HEK293T (cell line): ENCODE data around the gene LAMA5.

Experiments
- BHLHE40 ChIP-seq: fragments of 450-650 bp; IDR thresholded peaks from 2 replicates; pipeline ENCODE4 v1.6.1; 2016; ENCODE audit warnings: mild to moderate bottlenecking, moderate library complexity, borderline replicate concordance
- SUZ12 ChIP-seq: fragments of 450-650 bp; IDR thresholded peaks from 2 replicates; pipeline ENCODE4 v1.6.1; 2016; ENCODE audit warnings: mild to moderate bottlenecking

DNA sequence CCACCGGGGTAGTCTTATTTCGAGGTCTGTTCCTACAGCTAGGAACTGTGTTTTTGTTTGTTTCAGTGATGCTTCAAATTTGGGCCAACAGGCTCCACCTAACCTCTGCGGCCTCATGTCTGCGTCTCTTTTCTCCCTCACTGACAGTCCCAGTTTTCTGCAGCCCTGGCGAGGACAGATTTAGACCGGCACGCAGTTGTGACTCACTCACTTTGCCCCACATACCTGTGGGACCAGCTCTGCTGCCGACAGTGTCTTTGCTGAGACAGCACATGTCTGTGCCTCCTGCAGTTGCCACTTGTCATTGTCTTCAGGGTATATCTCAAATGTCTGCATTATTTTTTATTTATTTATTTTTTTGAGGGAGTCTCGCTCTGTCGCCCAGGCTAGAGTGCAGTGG, 99.6 kb downstream of the LAMA5 start:
- TF ChIP-seq SUZ12 (no peak), BHLHE40 (no peak)
